ENCODE data around the gene PIGP. TPM values are rescaled to one million over a fixed set of nuclear protein-coding genes. Genes with fewer than 3 reads are reported as not detected.

PIGP gene
- total and polyA plus RNA-seq, 9 of the 15 experiments (the other 6 are each of a cell fraction or from before 2014, with no cell fraction given) = 18.3 to 122 (median 35.6) TPM

DNA sequence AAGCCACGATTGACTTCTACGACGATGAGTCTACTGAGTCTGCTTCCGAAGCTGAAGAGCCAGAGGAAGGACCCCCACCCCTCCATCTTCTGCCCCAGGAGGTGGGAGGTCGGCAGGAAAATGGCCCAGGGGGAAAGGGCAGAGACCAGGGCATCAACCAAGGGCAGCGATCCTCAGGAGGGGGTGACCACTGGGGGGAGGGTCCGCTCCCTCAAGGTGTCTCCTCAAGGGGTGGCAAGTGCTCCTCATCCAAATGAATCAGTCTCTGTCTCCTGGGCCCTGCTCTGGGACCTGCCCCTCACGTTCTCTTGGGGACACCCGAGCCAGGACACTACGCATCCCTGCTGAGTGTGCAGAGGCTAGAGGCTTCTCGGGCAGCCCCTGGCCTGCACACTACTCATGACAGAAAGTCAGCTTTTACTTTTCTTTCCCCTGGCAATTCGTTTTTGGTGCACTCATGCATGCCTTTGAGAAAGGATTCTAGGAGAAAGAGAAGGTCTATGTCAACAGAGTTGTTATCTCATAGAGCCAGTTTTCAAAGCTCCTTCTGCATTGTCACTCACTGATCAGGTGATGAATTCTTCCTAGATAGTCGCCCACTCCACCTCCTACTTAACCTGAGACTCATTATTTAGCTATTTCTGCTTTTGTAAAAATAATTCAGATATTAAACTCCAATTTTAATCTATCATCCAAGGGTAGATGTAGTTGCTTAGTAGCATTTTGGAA lies 54.8 kb downstream of the PIGP start (continued):
- TF ChIP-seq, protein P1, sequence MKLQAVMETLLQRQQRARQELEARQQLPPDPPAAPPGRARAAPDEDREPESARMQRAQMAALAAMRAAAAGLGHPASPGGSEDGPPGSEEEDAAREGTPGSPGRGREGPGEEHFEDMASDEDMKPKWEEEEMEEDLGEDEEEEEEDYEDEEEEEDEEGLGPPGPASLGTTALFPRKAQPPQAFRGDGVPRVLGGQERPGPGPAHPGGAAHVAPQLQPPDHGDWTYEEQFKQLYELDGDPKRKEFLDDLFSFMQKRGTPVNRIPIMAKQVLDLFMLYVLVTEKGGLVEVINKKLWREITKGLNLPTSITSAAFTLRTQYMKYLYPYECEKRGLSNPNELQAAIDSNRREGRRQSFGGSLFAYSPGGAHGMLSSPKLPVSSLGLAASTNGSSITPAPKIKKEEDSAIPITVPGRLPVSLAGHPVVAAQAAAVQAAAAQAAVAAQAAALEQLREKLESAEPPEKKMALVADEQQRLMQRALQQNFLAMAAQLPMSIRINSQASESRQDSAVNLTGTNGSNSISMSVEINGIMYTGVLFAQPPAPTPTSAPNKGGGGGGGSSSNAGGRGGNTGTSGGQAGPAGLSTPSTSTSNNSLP (IDR thresholded peaks at IDR 0.05; ENCODE audit: borderline replicate concordance, low read depth, low read length) = no peak
- TF ChIP-seq NONO (IDR thresholded peaks at IDR 0.05; ENCODE audit: low read depth in 2 of 2, low read length in 1 of 2) (no peak), ZNF143 (CRISPR knock-in tag; IDR thresholded peaks at IDR 0.05) (no peak), TEAD2 (tag; IDR thresholded peaks at IDR 0.05) (no peak), KAT7 (CRISPR knock-in tag; IDR thresholded peaks at IDR 0.05; ENCODE audit: borderline replicate concordance) (no peak), HLTF (IDR thresholded peaks at IDR 0.05) (no peak), SETDB1 (IDR thresholded peaks at IDR 0.05; ENCODE audit: low read length) (no peak), HMG20A (CRISPR knock-in tag; conservative IDR thresholded peaks at IDR 0.05) (no peak), FOXK1 (CRISPR knock-in tag; IDR thresholded peaks at IDR 0.05; ENCODE audit: borderline replicate concordance) (no peak), ZFX (CRISPR knock-in tag; IDR thresholded peaks at IDR 0.05) (no peak), ZSCAN32 (CRISPR knock-in tag; IDR thresholded peaks at IDR 0.05) (no peak)
- TF ChIP-seq, protein P2, sequence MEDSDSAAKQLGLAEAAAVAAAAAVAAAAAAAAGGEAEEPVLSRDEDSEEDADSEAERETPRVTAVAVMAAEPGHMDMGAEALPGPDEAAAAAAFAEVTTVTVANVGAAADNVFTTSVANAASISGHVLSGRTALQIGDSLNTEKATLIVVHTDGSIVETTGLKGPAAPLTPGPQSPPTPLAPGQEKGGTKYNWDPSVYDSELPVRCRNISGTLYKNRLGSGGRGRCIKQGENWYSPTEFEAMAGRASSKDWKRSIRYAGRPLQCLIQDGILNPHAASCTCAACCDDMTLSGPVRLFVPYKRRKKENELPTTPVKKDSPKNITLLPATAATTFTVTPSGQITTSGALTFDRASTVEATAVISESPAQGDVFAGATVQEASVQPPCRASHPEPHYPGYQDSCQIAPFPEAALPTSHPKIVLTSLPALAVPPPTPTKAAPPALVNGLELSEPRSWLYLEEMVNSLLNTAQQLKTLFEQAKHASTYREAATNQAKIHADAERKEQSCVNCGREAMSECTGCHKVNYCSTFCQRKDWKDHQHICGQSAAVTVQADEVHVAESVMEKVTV (CRISPR knock-in tag; IDR thresholded peaks at IDR 0.05) = no peak
- TF ChIP-seq, protein P3, sequence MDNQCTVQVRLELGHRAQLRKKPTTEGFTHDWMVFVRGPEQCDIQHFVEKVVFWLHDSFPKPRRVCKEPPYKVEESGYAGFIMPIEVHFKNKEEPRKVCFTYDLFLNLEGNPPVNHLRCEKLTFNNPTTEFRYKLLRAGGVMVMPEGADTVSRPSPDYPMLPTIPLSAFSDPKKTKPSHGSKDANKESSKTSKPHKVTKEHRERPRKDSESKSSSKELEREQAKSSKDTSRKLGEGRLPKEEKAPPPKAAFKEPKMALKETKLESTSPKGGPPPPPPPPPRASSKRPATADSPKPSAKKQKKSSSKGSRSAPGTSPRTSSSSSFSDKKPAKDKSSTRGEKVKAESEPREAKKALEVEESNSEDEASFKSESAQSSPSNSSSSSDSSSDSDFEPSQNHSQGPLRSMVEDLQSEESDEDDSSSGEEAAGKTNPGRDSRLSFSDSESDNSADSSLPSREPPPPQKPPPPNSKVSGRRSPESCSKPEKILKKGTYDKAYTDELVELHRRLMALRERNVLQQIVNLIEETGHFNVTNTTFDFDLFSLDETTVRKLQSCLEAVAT (IDR thresholded peaks at IDR 0.05) = no peak

Small RNAs within 50 kb of the gene (small RNA-seq; reads per million reads assigned to genes)
- not detected for gene RNU6-696P

Other genes starting within 250 kb of the PIGP start
- gene HLCS, start 106.4 kb downstream of the PIGP start, total RNA-seq (2014; rRNA removed) = 11.9 and 15.1 TPM in 2 replicates
- 21.5 and 25.6 TPM in 2 replicates for gene HLCS, start 106.4 kb downstream of the PIGP start, total RNA-seq (2014; rRNA removed; fragmentation: Illumina TruSeq; extraction: Trizol)
- gene HLCS, start 106.4 kb downstream of the PIGP start, total RNA-seq (2015; rRNA removed; fragmentation: Illumina TruSeq; extraction: Trizol) = 17.5 and 18.5 TPM in 2 replicates
- gene HLCS, start 106.4 kb downstream of the PIGP start, total RNA-seq (2021) = 20.0 and 20.1 TPM in 2 replicates
- 17.5 and 21.4 TPM in 2 replicates for gene HLCS, start 106.4 kb downstream of the PIGP start, polyA plus RNA-seq (2011; rRNA removed)
- 15.2 and 17.1 TPM in 2 replicates for gene HLCS, start 106.4 kb downstream of the PIGP start, polyA plus RNA-seq (2014; fragmentation: Illumina TruSeq; extraction: Trizol)
- gene HLCS, start 106.4 kb downstream of the PIGP start, polyA plus RNA-seq (2014; fragmentation: Nextera tagmentation; extraction: Ambion mirVana) = 1 to 10 TPM; 3.0 to 3.6 TPM
- 9.8 and 13.3 TPM in 2 replicates for gene HLCS, start 106.4 kb downstream of the PIGP start, polyA plus RNA-seq (2014; rRNA removed)
- not detected in 2 replicates for gene RIPPLY3, start 66.4 kb downstream of the PIGP start, total RNA-seq (2014; rRNA removed)
- not detected in 2 replicates for gene RIPPLY3, start 66.4 kb downstream of the PIGP start, total RNA-seq (2014; rRNA removed; fragmentation: Illumina TruSeq; extraction: Trizol)
- gene RIPPLY3, start 66.4 kb downstream of the PIGP start, total RNA-seq (2015; rRNA removed; fragmentation: Illumina TruSeq; extraction: Trizol) = not detected in 2 replicates
- not detected in 2 replicates for gene RIPPLY3, start 66.4 kb downstream of the PIGP start, total RNA-seq (2021)
- gene RIPPLY3, start 66.4 kb downstream of the PIGP start, polyA plus RNA-seq (2011; rRNA removed) = not detected in 2 replicates
- gene RIPPLY3, start 66.4 kb downstream of the PIGP start, polyA plus RNA-seq (2014; fragmentation: Illumina TruSeq; extraction: Trizol) = not detected in 2 replicates
- gene RIPPLY3, start 66.4 kb downstream of the PIGP start, polyA plus RNA-seq (2014; fragmentation: Nextera tagmentation; extraction: Ambion mirVana) = not detected
- gene RIPPLY3, start 66.4 kb downstream of the PIGP start, polyA plus RNA-seq (2014; rRNA removed) = not detected in 2 replicates
- gene TTC3, start 183 bp upstream of the PIGP start, total RNA-seq (2014; rRNA removed) = 92.0 and 120 TPM in 2 replicates
- 76.9 and 79.7 TPM in 2 replicates for gene TTC3, start 183 bp upstream of the PIGP start, total RNA-seq (2014; rRNA removed; fragmentation: Illumina TruSeq; extraction: Trizol)
- 78.7 and 84.1 TPM in 2 replicates for gene TTC3, start 183 bp upstream of the PIGP start, total RNA-seq (2015; rRNA removed; fragmentation: Illumina TruSeq; extraction: Trizol)
- 70.2 and 72.3 TPM in 2 replicates for gene TTC3, start 183 bp upstream of the PIGP start, total RNA-seq (2021)
- gene TTC3, start 183 bp upstream of the PIGP start, polyA plus RNA-seq (2011; rRNA removed) = 50.9 and 55.2 TPM in 2 replicates
- gene TTC3, start 183 bp upstream of the PIGP start, polyA plus RNA-seq (2014; fragmentation: Illumina TruSeq; extraction: Trizol) = 55.2 and 59.5 TPM in 2 replicates
- gene TTC3, start 183 bp upstream of the PIGP start, polyA plus RNA-seq (2014; fragmentation: Nextera tagmentation; extraction: Ambion mirVana) = 10 to 100 TPM; 17.5 to 20.2 TPM
- 43.8 and 45.5 TPM in 2 replicates for gene TTC3, start 183 bp upstream of the PIGP start, polyA plus RNA-seq (2014; rRNA removed)
- gene VPS26C, start 194.3 kb upstream of the PIGP start, total RNA-seq (2014; rRNA removed) = 41.4 and 54.7 TPM in 2 replicates
- 42.1 and 43.7 TPM in 2 replicates for gene VPS26C, start 194.3 kb upstream of the PIGP start, total RNA-seq (2014; rRNA removed; fragmentation: Illumina TruSeq; extraction: Trizol)
- gene VPS26C, start 194.3 kb upstream of the PIGP start, total RNA-seq (2015; rRNA removed; fragmentation: Illumina TruSeq; extraction: Trizol) = 44.8 and 46.3 TPM in 2 replicates
- gene VPS26C, start 194.3 kb upstream of the PIGP start, total RNA-seq (2021) = 41.3 and 41.8 TPM in 2 replicates
- gene VPS26C, start 194.3 kb upstream of the PIGP start, polyA plus RNA-seq (2011; rRNA removed) = 40.0 and 48.7 TPM in 2 replicates
- 41.4 and 44.9 TPM in 2 replicates for gene VPS26C, start 194.3 kb upstream of the PIGP start, polyA plus RNA-seq (2014; fragmentation: Illumina TruSeq; extraction: Trizol)
- gene VPS26C, start 194.3 kb upstream of the PIGP start, polyA plus RNA-seq (2014; fragmentation: Nextera tagmentation; extraction: Ambion mirVana) = 10 to 100 TPM; 32.8 to 42.2 TPM
- 48.2 and 49.7 TPM in 2 replicates for gene VPS26C, start 194.3 kb upstream of the PIGP start, polyA plus RNA-seq (2014; rRNA removed)

All from K562 (cell line).